SHP77 (cell line): ENCODE results near the gene ARHGAP15.
A peak's percentile ranks its signal among the peaks of the same experiment; 100 is the strongest.

Source experiments
- DNase-seq, 2 experiments: peaks; one replicate each; lab custom pipeline; 2025; lab: John Stamatoyannopoulos, UW

ARHGAP15 gene

DNA sequence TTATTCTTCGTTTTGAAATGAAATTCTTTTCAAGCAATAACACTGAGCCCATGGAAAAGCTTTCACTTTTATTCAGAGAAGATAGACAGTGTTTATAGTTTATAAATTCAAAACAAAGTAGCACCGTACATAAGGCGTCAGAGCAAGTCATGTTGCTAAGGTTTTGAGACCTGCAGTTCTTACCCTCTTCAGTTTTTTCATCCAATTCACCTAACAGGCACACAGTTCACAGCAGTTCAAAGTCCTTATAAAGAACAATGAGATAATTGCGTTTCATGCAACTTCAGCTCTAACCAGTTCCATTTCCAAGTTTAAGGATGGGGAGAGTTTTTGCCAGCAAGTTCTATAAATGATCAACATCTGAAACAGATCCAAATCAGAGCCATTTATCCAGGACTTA is 96.7 kb downstream of the ARHGAP15 start:
- no peak for DNase-seq

DNA sequence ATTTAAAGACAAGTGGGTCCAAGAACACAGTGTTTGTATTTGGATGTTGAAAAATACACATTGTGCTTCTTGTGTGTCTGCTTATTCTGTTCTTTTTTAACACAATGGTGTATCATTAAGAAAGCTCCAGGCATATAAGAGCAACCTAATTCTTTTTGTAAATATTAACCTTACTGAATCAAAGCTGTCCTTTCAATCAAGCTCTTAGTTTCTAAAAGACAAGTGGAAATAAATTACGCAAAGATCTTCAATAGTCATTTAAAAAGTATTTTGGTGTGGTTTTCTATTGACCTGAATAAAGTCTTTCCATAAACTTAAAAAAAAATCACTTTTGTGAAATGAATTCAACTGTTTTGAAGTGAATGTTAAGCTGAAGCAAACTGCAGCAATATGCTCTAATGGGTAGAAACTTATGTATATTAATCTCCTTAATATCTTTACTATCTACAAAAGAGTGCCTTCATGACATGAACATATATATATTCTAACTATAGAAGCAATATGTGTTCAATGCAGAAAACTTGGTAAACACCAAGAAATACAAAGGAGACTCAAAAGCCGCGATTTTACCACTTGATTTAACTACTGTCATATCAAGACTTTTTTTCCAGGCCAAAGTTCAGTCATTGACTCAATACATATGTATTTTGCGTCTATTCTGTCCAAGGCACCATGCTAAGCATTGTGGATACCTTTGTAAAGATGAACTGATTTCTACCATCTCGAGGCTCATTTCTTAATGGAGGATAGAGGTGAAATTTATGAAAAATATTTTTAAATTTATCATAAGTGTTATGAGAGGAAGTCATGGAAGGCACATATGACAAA is 97.7 kb downstream of the ARHGAP15 start:
- DNase-seq = no peak

DNA sequence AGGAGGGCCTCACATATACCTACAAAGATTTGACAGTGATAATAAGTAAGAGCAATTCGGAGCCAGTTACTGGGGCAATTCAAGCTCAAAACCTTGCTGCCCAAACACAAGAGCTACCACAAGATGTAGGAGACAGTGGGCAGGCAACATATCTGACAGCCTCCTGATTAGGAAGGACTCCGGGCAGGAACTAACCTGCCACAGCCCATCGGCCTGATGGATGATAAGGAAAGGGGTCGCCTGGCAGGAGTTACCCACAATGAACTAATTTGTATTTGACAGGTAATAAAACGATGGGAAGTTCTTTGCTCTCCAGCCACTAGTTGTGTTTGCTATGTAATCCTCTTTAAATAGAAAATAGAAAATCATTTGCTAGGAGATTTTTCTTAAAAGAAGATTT is 100.2 kb downstream of the ARHGAP15 start:
- no peak for DNase-seq

DNA sequence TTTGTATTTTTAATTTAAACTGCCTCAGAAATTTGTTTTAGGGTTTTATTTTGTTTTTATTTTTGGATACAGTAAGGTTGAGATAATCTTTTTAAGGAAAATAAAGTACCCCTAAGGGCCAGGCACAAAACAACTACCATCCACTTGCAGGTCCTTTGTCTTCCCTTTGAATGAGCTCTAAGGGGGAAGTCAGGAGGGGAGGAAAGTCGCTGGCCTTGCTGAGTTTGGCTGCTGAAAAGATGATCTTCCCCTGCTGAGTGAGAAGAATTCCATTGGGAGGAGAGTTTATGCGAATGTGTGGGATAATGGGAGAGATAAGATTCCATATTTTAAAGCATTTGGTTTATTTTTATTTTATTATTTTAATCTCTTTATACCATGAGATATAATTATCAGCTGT is 100.7 kb downstream of the ARHGAP15 start:
- no peak for DNase-seq

- no peak for DNase-seq
Observed at GRCh38 chr2:143230506-143231253, 101.5 kb downstream of the ARHGAP15 start.

- no peak for DNase-seq
Observed at GRCh38 chr2:143231254-143231645, 102.0 kb downstream of the ARHGAP15 start.

- DNase-seq = no peak
Observed at GRCh38 chr2:143237146-143237777, 108.0 kb downstream of the ARHGAP15 start.

GRCh38 chr2:143241403-143242088 is 112.3 kb downstream of the ARHGAP15 start:
- DNase-seq = no peak

GRCh38 chr2:143246246-143246645 is 117.0 kb downstream of the ARHGAP15 start:
- no peak for DNase-seq

GRCh38 chr2:143246815-143247744 is 117.9 kb downstream of the ARHGAP15 start:
- DNase-seq = no peak

GRCh38 chr2:143248631-143249030 is 119.4 kb downstream of the ARHGAP15 start:
- DNase-seq = no peak

DNA sequence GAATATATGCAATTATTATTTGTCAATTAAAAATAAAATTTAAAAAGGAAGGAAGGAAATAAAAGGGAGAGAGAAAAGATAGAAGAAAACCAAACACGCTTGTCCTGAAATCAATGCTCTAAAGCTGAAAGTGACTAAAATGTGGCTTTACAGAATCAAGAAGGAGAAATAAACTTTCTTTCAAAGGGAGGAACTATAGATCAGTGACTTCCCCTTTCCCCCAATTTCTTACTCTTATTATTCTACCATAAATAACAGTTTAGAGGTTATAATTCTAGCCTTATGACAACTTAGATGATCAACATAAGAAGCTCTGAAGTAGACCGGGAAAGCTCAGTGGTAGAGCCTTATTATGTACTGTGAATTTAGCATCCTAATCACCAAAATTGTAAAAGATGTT is 122.5 kb downstream of the ARHGAP15 start:
- DNase-seq = no peak

GRCh38 chr2:143252138-143252907 is 123.1 kb downstream of the ARHGAP15 start:
- no peak for DNase-seq

- no peak for DNase-seq
Observed at GRCh38 chr2:143254110-143254509, 124.9 kb downstream of the ARHGAP15 start.

DNA sequence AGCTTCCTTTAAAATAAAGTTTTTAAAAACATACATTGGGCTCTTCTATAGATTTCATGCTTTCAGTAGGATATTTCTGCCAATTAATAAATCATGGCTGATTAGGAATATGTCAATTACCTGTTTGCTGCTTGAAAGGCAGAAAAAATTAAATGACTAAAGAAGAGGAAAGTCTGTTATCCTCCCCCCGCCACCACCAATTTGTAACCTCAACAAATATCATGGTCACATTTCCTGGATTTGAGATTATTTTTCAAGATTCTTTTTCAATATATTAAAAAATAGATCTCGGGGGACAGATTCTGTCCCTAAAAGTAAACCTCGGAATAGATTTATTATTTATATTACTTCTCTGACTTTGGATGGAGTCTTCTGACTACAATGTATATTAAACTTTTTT is 125.9 kb downstream of the ARHGAP15 start:
- no peak for DNase-seq

- DNase-seq = no peak
Observed at GRCh38 chr2:143255899-143256298, 126.7 kb downstream of the ARHGAP15 start.

DNA sequence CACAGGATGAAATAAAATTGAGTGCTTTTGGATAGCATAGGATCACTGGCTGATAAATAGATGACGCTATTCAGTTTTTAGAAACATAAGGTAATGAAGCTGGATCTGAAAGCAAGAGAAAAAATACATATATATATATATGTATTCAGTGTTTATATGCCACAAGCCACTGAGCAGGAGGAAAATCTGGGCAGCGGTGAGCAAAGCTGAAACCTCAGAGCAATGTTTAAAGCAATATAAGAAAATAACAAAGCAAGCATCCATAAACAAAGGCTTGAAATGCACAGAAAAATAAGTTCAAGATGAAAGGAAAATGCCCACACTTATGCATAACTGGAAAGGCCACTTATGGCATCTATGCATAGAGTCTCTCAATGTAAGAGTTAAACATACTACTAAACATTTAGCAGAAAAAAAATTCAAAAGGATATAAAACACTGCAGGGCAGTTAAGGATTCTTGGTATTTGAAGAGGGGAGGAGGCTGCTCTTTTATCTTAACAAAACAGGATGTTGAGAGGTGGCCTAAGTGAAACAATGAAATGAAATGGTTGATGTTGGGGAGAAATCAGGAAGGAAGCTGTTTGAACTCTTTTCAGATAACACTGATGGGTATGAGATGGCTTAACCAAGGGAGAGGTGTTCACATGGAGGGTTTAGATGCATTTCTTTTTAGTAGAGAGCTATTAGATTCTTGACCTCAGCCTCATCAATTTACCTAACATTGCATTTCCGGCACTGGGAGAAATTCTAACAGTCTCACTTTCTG is 129.1 kb downstream of the ARHGAP15 start:
- no peak for DNase-seq

DNA sequence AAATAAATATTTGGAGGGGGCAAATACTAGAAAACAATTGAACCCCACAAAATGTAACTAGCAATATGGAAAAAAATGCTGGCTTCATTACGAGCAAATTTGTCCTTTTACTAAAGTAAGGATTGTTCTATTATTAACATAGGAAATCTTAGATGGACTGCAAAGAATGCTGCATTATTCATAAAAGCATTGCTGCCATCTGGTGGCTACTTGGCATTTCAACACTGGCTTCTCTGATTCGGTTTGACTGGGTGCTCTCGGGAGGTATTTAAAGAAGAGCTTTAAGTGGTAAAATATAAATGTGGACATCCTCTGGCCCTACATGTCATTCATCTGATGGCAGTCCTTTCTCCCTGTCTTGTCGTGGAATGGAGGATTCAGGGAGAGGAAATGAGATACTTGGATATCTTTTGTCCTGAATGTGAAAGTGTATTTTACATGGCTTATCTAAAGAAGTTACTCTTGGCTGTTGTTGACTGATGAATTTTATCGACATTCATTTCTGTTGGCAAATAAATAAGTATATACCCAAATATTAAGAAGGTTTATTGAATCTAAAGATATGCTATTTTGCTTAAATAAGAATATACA is 130.2 kb downstream of the ARHGAP15 start:
- DNase-seq = peak; percentile 11 to 38

DNA sequence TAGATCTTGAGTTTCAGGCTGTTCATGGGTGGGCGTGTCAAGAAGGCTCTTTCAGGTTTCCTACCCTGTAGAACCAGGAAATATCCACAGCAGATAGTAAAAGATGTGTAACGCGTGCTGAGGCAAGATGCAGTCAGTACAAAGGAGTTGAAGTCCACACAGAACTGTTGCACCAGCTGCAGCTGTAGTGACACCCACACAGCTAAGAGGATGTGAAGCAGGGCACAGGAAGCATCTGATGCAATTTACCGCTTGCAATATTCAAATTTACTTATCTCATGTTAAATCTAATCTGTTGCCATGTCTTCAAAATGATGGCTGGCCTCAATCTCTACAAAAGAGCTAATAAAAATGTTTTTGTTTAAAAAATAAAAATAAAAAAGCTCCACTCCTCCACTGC is 132.8 kb downstream of the ARHGAP15 start:
- no peak for DNase-seq
